ENCODE results near the gene ITPR2. TPM values are rescaled to one million over a fixed set of nuclear protein-coding genes. Genes with fewer than 3 reads are reported as not detected.

ITPR2 gene
- polyA plus RNA-seq, 2 of the 4 experiments (the other 2 are of a cell fraction): 3.1 to 8.1 TPM

GRCh38 chr12:26841085-26841484 is 8.1 kb upstream of the ITPR2 start:
- Histone ChIP-seq H3K4me3 (no peak overlapping the region), H3K9me3 (no peaks in the 10 kb centered on the region), H3K4me1 (no peaks in the 10 kb centered on the region), H3K4me2 (no peak overlapping the region), H3K27ac (no peak overlapping the region)
- CTCF ChIA-PET: interaction anchor here (1.5 to 2.0 kb wide), 2 partner anchors 43 to 140 kb away, joined by 3 to 5 read pairs; no protein-coding TSS in a partner anchor
- DNase-seq (ENCODE audit: low read depth in 1 of 2, low spot score in 1 of 2) (no peak), FAIRE-seq (no peak), ATAC-seq (no peak)
- POLR2A ChIA-PET: no interaction called here
- TF ChIP-seq KDM1A (IDR thresholded peaks at IDR 0.05; ENCODE audit: low read depth) (no peak), MAZ (IDR thresholded peaks at IDR 0.05; ENCODE audit: borderline replicate concordance, low read depth, low read length) (no peak), TFCP2L1 (CRISPR knock-in tag; IDR thresholded peaks at IDR 0.05) (no peak), HOXB13 (CRISPR knock-in tag; IDR thresholded peaks at IDR 0.05; ENCODE audit: low read depth) (no peak), FOSL2 (IDR thresholded peaks at IDR 0.05) (no peak), FOSL2 (CRISPR knock-in tag; IDR thresholded peaks at IDR 0.05) (no peak), POLR2A (IDR thresholded peaks at IDR 0.05; ENCODE audit: low read length) (no peak), MAFK (IDR thresholded peaks at IDR 0.05; ENCODE audit: partially characterized antibody) (no peak), MAX (IDR thresholded peaks at IDR 0.05) (no peak), CEBPB (IDR thresholded peaks at IDR 0.05) (no peak), RARB (CRISPR knock-in tag; IDR thresholded peaks at IDR 0.05) (no peak), CBX8 (IDR thresholded peaks at IDR 0.05) (no peak), USF2 (IDR thresholded peaks at IDR 0.05) (no peak), KDM5A (IDR thresholded peaks at IDR 0.05) (no peak), BHLHE40 (IDR thresholded peaks at IDR 0.05; ENCODE audit: low read depth, low read length) (no peak)
- 85% methylated on average over 5 of the region's 5 CpGs for WGBS (ENCODE audit: missing lambda C conversion rate)

- WGBS (ENCODE audit: missing lambda C conversion rate): 80% methylated on average over 3 of the region's 3 CpGs
- CTCF ChIA-PET: interaction anchor here (0.6 to 1.1 kb wide), 2 partner anchors 15 to 38 kb away, joined by 3 to 4 read pairs; no protein-coding TSS in a partner anchor
- Histone ChIP-seq H3K27ac (no peak overlapping the region), H3K4me2 (no peak overlapping the region), H3K4me1 (no peaks in the 10 kb centered on the region), H3K9me3 (no peaks in the 10 kb centered on the region), H3K4me3 (no peak overlapping the region)
- POLR2A ChIA-PET: no interaction called here
- ATAC-seq (no peak), DNase-seq (ENCODE audit: low read depth in 1 of 2, low spot score in 1 of 2) (no peak), FAIRE-seq (no peak)
- TF ChIP-seq RCOR1 (IDR thresholded peaks at IDR 0.05; ENCODE audit: low read depth, low read length) (no peak), ZSCAN20 (CRISPR knock-in tag; IDR thresholded peaks at IDR 0.05) (no peak), POLR2A (IDR thresholded peaks at IDR 0.05; ENCODE audit: low read length) (no peak), KDM1A (IDR thresholded peaks at IDR 0.05; ENCODE audit: low read depth) (no peak), FOSL2 (IDR thresholded peaks at IDR 0.05) (no peak), FOSL2 (CRISPR knock-in tag; IDR thresholded peaks at IDR 0.05) (no peak), USF2 (IDR thresholded peaks at IDR 0.05) (no peak), HOXA7 (CRISPR knock-in tag; IDR thresholded peaks at IDR 0.05) (no peak), BHLHE40 (IDR thresholded peaks at IDR 0.05; ENCODE audit: low read depth, low read length) (no peak), CBX8 (IDR thresholded peaks at IDR 0.05) (no peak), REST (IDR thresholded peaks at IDR 0.05) (no peak), MYC (IDR thresholded peaks at IDR 0.05; ENCODE audit: borderline replicate concordance, low read length) (no peak), ESRRA (IDR thresholded peaks at IDR 0.05; ENCODE audit: borderline replicate concordance, low read length) (no peak)
Measured at GRCh38 chr12:26839512-26839911, 6.5 kb upstream of the ITPR2 start.

All from A549 (cell line).